Fibroblast of peridontal ligament (primary cell): ENCODE results near the gene LYSMD2.

ENCODE experiments used
- DNase-seq: peaks from one replicate; pipeline ENCODE4 v3.0.0-alpha.2; 2010; ENCODE audit errors: extremely low read depth

The LYSMD2 gene

GRCh38 chr15:51751697-51752683 lies 14.5 kb upstream of the LYSMD2 start:
- peak; percentile 29 for DNase-seq

GRCh38 chr15:51750792-51751696 lies 13.6 kb upstream of the LYSMD2 start, which contains the start of gene TMOD2:
Gene TMOD2, plus strand, starts transcription at chr15:51751597. Its CDS starts 14,845 bp downstream, at chr15:51766442.
- DNase-seq, result peak; percentile 18

- no peak for DNase-seq
Measured at GRCh38 chr15:51750186-51750585, 12.7 kb upstream of the LYSMD2 start.

- no peak for DNase-seq
Measured at GRCh38 chr15:51749307-51749706, 11.9 kb upstream of the LYSMD2 start.

GRCh38 chr15:51739061-51739712 lies 1.7 kb upstream of the LYSMD2 start:
- no peak for DNase-seq

- no peak for DNase-seq
Measured at GRCh38 chr15:51738553-51738952, 1.1 kb upstream of the LYSMD2 start.

GRCh38 chr15:51736751-51737521 lies 519 bp downstream of the LYSMD2 start:
- no peak for DNase-seq

- DNase-seq, result no peak
Measured at GRCh38 chr15:51736069-51736468, 1.4 kb downstream of the LYSMD2 start.

- DNase-seq, result no peak
Measured at GRCh38 chr15:51735228-51736010, 2.0 kb downstream of the LYSMD2 start.

GRCh38 chr15:51732646-51733045 lies 4.8 kb downstream of the LYSMD2 start:
- DNase-seq, result no peak

GRCh38 chr15:51731549-51732267 lies 5.7 kb downstream of the LYSMD2 start:
- DNase-seq, result peak; percentile 84

GRCh38 chr15:51727141-51727897 lies 10.1 kb downstream of the LYSMD2 start:
- DNase-seq, result peak; percentile 24

GRCh38 chr15:51726302-51727073 lies 11.0 kb downstream of the LYSMD2 start:
- DNase-seq, result peak; percentile 79

GRCh38 chr15:51724673-51725072 lies 12.8 kb downstream of the LYSMD2 start:
- DNase-seq, result no peak

- no peak for DNase-seq
Measured at GRCh38 chr15:51724199-51724598, 13.3 kb downstream of the LYSMD2 start.

GRCh38 chr15:51721199-51721960 lies 16.1 kb downstream of the LYSMD2 start:
- no peak for DNase-seq
